CD4-positive, alpha-beta memory T cell (primary cell): ENCODE data around the gene MGST1. TPM values are rescaled to one million over a fixed set of nuclear protein-coding genes. Genes with fewer than 3 reads are reported as not detected.

ENCODE experiments used
- CTCF ChIA-PET: fragments of 350-600 bp; sonication (Branson Sonifier 250); formaldehyde crosslinking; loops from one replicate; lab custom pipeline; 2021; ENCODE audit warnings: inconsistent platforms; ENCODE audit not compliant: partially characterized antibody; lab: Charles Lee
- POLR2A ChIA-PET: fragments of 350-600 bp; sonication (Branson Sonifier 250); formaldehyde crosslinking; loops from one replicate; lab custom pipeline; 2021; ENCODE audit not compliant: partially characterized antibody; lab: Charles Lee
- DNase-seq, 5 donors: peaks; one replicate each; pipeline versions ENCODE4 v3.0.0 to v3.0.0-alpha.2; 2020 to 2022; ENCODE audit warnings: mixed read lengths in 1 of 5
- H3K27ac ChIP-seq: one replicate; pipeline ENCODE4 v1.7.0; 2013; ENCODE audit warnings: low read depth, low read length
- H3K27me3 ChIP-seq: 2 replicates; pipeline ENCODE4 v1.7.0; 2013; ENCODE audit warnings: mild to moderate bottlenecking, low read length, moderate library complexity; ENCODE audit not compliant: insufficient read depth
- H3K36me3 ChIP-seq: 2 replicates; pipeline ENCODE4 v1.7.0; 2013; ENCODE audit warnings: mild to moderate bottlenecking, low read length, moderate library complexity; ENCODE audit not compliant: insufficient read depth
- H3K4me1 ChIP-seq: 2 replicates; pipeline ENCODE4 v1.7.0; 2013; ENCODE audit warnings: mild to moderate bottlenecking, low read length, moderate library complexity; ENCODE audit not compliant: insufficient read depth
- H3K4me3 ChIP-seq, 2 donors: one replicate each; pipeline ENCODE4 v1.7.0; 2013; ENCODE audit warnings: low read length in 2 of 2, mild to moderate bottlenecking in 1 of 2
- H3K9me3 ChIP-seq, 2 donors: one replicate each; pipeline ENCODE4 v1.7.0; 2013; ENCODE audit warnings: low read length in 2 of 2, control low read depth in 1 of 2; ENCODE audit not compliant: control insufficient read depth in 1 of 2
- H3K27ac Mint-ChIP-seq, 7 donors: one replicate each; pipeline ENCODE4 v1.8.0; 2020 to 2021; ENCODE audit warnings: mixed read lengths in 7 of 7, mild to moderate bottlenecking in 6 of 7, inconsistent platforms in 3 of 7, moderate library complexity in 3 of 7
- H3K27me3 Mint-ChIP-seq, 2 donors: one replicate each; pipeline ENCODE4 v1.8.0; 2020 to 2021; ENCODE audit warnings: mixed read lengths in 2 of 2
- H3K36me3 Mint-ChIP-seq, 2 donors: one replicate each; pipeline ENCODE4 v1.8.0; 2020 to 2021; ENCODE audit warnings: mixed read lengths in 2 of 2, inconsistent platforms in 1 of 2, mild to moderate bottlenecking in 1 of 2
- H3K4me1 Mint-ChIP-seq, 4 donors: one replicate each; pipeline ENCODE4 v1.8.0; 2020 to 2021; ENCODE audit warnings: mixed read lengths in 4 of 4, mild to moderate bottlenecking in 1 of 4
- H3K4me3 Mint-ChIP-seq, 8 donors: one replicate each; pipeline ENCODE4 v1.8.0; 2020 to 2021; ENCODE audit warnings: mixed read lengths in 8 of 8, mild to moderate bottlenecking in 7 of 8, moderate library complexity in 6 of 8, inconsistent platforms in 3 of 8
- H3K9me3 Mint-ChIP-seq, 8 donors: one replicate each; pipeline ENCODE4 v1.8.0; 2020 to 2021; ENCODE audit warnings: mixed read lengths in 8 of 8, mild to moderate bottlenecking in 5 of 8, inconsistent platforms in 3 of 8, moderate library complexity in 1 of 8
- intact Hi-C: fragments of 100-400 bp; cut with micrococcal nuclease; formaldehyde crosslinking; loops from one replicate; pipeline ENCODE4 v1.15.1; 2023
- polyA plus RNA-seq, 2 donors: library from polyadenylated mRNA; unstranded; fragments of 300-500 nt; fragmentation: Illumina TruSeq; gene quantifications; one replicate each; pipeline ENCODE4 v1.2.3, GENCODE V29; 2021
- total RNA-seq, 2 experiments: library from RNA; stranded (reverse); gene quantifications; one replicate each; pipeline ENCODE4 v1.2.3, GENCODE V29; 2021

The MGST1 gene
- total and polyA plus RNA-seq, 4 experiments from 2014 or later: 1.2 to 2.3 TPM; not detected in 2

DNA sequence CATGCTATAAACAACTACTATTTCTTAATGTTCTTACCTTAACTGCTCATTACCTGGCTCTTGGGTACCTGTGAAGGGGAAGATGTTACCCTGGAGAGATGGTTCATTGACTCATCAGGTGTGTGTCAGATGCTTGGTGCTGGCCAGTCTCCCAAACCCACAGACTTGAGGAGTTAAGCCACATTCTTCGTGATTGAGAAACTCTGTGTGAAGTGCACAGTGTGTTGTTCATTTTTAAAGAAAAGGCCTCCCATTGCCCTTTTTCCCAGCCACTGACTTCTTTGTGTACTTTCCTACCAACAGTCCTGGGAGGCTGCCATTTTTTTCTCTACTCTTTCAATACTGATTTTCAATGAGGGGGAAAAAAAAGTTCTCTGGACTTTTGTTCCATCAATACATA, 3.2 kb downstream of the MGST1 start:
- H3K4me3 Mint-ChIP-seq: no peak overlapping the region
- H3K36me3 ChIP-seq: no peaks in the 10 kb centered on the region
- no peak overlapping the region for H3K27ac ChIP-seq
- H3K27me3 Mint-ChIP-seq: peaks cover 2% of the 10 kb centered on the region in 2 donors
- peaks cover 0 to 11% (median 3%) of the 10 kb centered on the region in 8 donors for H3K9me3 Mint-ChIP-seq
- no peaks in the 10 kb centered on the region for H3K4me1 ChIP-seq
- ChIA-PET CTCF (no interaction called here), POLR2A (no interaction called here)
- H3K4me1 Mint-ChIP-seq: no peaks in the 10 kb centered on the region
- no peak overlapping the region for H3K4me3 ChIP-seq
- no peak for DNase-seq
- no peaks in the 10 kb centered on the region for H3K9me3 ChIP-seq
- intact Hi-C loops: no loop called here
- no peaks in the 10 kb centered on the region for H3K27me3 ChIP-seq
- H3K27ac Mint-ChIP-seq: no peak overlapping the region
- H3K36me3 Mint-ChIP-seq: no peaks in the 10 kb centered on the region

- no peak for DNase-seq
- CTCF ChIA-PET: no interaction called here
- H3K27me3 ChIP-seq: no peaks in the 10 kb centered on the region
- no peaks in the 10 kb centered on the region for H3K36me3 ChIP-seq
- H3K9me3 ChIP-seq: no peaks in the 10 kb centered on the region
- peaks cover 0 to 5% (median 0%) of the 10 kb centered on the region in 8 donors for H3K9me3 Mint-ChIP-seq
- no peaks in the 10 kb centered on the region for H3K36me3 Mint-ChIP-seq
- POLR2A ChIA-PET: no interaction called here
- H3K4me1 Mint-ChIP-seq: no peaks in the 10 kb centered on the region
- H3K27me3 Mint-ChIP-seq: no peaks in the 10 kb centered on the region
- H3K4me3 Mint-ChIP-seq: no peak overlapping the region
- intact Hi-C loops: no loop called here
- H3K4me1 ChIP-seq: no peaks in the 10 kb centered on the region
- H3K27ac Mint-ChIP-seq: no peak overlapping the region
- no peak overlapping the region for H3K4me3 ChIP-seq
- no peak overlapping the region for H3K27ac ChIP-seq
Measured at GRCh38 chr12:16352481-16352880, 5.0 kb downstream of the MGST1 start.

DNA sequence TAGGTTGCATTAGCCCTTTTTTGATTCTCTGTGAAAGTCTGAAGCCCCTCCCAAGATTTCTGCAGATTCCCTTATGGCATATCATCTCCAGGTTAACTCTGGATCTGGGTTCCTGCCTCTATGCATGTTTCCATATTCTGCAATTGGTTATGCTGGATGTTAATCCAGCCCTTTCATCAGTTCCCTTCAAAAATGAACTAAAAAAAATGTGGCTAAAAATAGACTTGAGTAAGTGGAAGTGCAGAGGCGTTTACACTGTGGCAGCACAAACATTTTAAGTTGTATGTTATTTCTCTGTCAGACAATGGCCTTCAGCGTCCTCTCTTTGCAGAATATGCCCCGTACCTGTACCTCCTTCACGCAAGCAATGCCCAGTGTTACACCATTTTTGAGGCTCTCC, 11.4 kb downstream of the MGST1 start:
- no peaks in the 10 kb centered on the region for H3K27me3 ChIP-seq
- ChIA-PET CTCF (no interaction called here), POLR2A (no interaction called here)
- no peak overlapping the region for H3K4me3 Mint-ChIP-seq
- intact Hi-C loops: no loop called here
- no peak overlapping the region for H3K27ac Mint-ChIP-seq
- no peaks in the 10 kb centered on the region for H3K36me3 Mint-ChIP-seq
- no peak overlapping the region for H3K4me3 ChIP-seq
- H3K36me3 ChIP-seq: no peaks in the 10 kb centered on the region
- no peaks in the 10 kb centered on the region for H3K27me3 Mint-ChIP-seq
- no peaks in the 10 kb centered on the region for H3K4me1 Mint-ChIP-seq
- peaks cover 0 to 9% (median 1%) of the 10 kb centered on the region in 8 donors for H3K9me3 Mint-ChIP-seq
- H3K4me1 ChIP-seq: no peaks in the 10 kb centered on the region
- no peaks in the 10 kb centered on the region for H3K9me3 ChIP-seq
- no peak overlapping the region for H3K27ac ChIP-seq
- no peak for DNase-seq

- no peaks in the 10 kb centered on the region for H3K36me3 Mint-ChIP-seq
- H3K36me3 ChIP-seq: no peaks in the 10 kb centered on the region
- CTCF ChIA-PET: no interaction called here
- no peaks in the 10 kb centered on the region for H3K4me1 Mint-ChIP-seq
- H3K9me3 Mint-ChIP-seq: peaks cover 0 to 9% (median 1%) of the 10 kb centered on the region in 8 donors
- H3K9me3 ChIP-seq: no peaks in the 10 kb centered on the region
- no peak overlapping the region for H3K27ac ChIP-seq
- no peak overlapping the region for H3K4me3 Mint-ChIP-seq
- H3K27ac Mint-ChIP-seq: no peak overlapping the region
- no peak for DNase-seq
- no peaks in the 10 kb centered on the region for H3K27me3 Mint-ChIP-seq
- no peaks in the 10 kb centered on the region for H3K27me3 ChIP-seq
- H3K4me3 ChIP-seq: no peak overlapping the region
- H3K4me1 ChIP-seq: no peaks in the 10 kb centered on the region
- intact Hi-C loops: no loop called here
- POLR2A ChIA-PET: no interaction called here
Measured at GRCh38 chr12:16359512-16360491, 12.4 kb downstream of the MGST1 start.

- intact Hi-C loops: no loop called here
- POLR2A ChIA-PET: no interaction called here
- Histone ChIP-seq H3K9me3 (no peaks in the 10 kb centered on the region), H3K27me3 (no peaks in the 10 kb centered on the region), H3K4me1 (no peaks in the 10 kb centered on the region), H3K27ac (no peak overlapping the region), H3K36me3 (no peaks in the 10 kb centered on the region), H3K4me3 (no peak overlapping the region)
- Mint-ChIP-seq H3K4me3 (no peak overlapping the region), H3K9me3 (peaks cover 0 to 9% (median 1%) of the 10 kb centered on the region in 8 donors), H3K36me3 (no peaks in the 10 kb centered on the region), H3K27ac (no peak overlapping the region), H3K27me3 (no peaks in the 10 kb centered on the region), H3K4me1 (no peaks in the 10 kb centered on the region)
- DNase-seq: no peak
- CTCF ChIA-PET: no interaction called here
Measured at GRCh38 chr12:16361142-16361783, 13.8 kb downstream of the MGST1 start.

DNA sequence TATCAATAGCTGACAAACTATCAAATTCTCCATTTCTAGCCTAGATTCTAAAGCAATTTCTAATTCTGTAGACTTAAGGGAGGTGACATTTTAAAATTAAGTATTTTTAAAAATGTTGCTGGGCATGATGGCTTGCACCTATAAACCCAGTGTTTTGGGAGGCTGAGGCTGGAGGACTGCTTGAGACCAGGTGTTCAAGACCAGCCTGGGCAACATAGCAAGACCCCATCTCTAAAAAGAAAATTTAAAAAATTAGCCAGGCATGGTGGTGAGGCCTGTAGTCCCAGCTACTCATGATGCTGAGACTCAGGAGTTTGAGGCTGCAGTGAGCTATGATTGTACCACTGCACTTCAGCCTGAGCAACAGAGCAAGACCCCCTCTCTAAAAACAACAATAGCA, 15.1 kb downstream of the MGST1 start:
- POLR2A ChIA-PET: no interaction called here
- intact Hi-C loops: no loop called here

GRCh38 chr12:16369156-16369555, 21.7 kb downstream of the MGST1 start:
- Histone ChIP-seq H3K4me3 (no peak overlapping the region), H3K27me3 (no peaks in the 10 kb centered on the region), H3K4me1 (no peaks in the 10 kb centered on the region), H3K27ac (no peak overlapping the region), H3K9me3 (no peaks in the 10 kb centered on the region), H3K36me3 (no peaks in the 10 kb centered on the region)
- Mint-ChIP-seq H3K4me3 (no peak overlapping the region), H3K36me3 (no peaks in the 10 kb centered on the region), H3K27ac (no peak overlapping the region), H3K9me3 (peaks cover 0 to 3% (median 0%) of the 10 kb centered on the region in 8 donors), H3K27me3 (no peaks in the 10 kb centered on the region), H3K4me1 (no peaks in the 10 kb centered on the region)
- intact Hi-C loops: no loop called here
- POLR2A ChIA-PET: no interaction called here
- CTCF ChIA-PET: no interaction called here
- no peak for DNase-seq

More for the DNA sequence above, 15.1 kb downstream of the MGST1 start:
- H3K4me3 ChIP-seq: no peak overlapping the region
- no peaks in the 10 kb centered on the region for H3K36me3 Mint-ChIP-seq
- H3K27ac ChIP-seq: no peak overlapping the region
- H3K4me1 Mint-ChIP-seq: no peaks in the 10 kb centered on the region
- CTCF ChIA-PET: no interaction called here
- H3K27ac Mint-ChIP-seq: no peak overlapping the region
- no peaks in the 10 kb centered on the region for H3K4me1 ChIP-seq
- H3K9me3 Mint-ChIP-seq: peaks cover 0 to 5% (median 1%) of the 10 kb centered on the region in 8 donors
- H3K9me3 ChIP-seq: no peaks in the 10 kb centered on the region
- no peaks in the 10 kb centered on the region for H3K27me3 Mint-ChIP-seq
- H3K27me3 ChIP-seq: no peaks in the 10 kb centered on the region
- no peaks in the 10 kb centered on the region for H3K36me3 ChIP-seq
- no peak overlapping the region for H3K4me3 Mint-ChIP-seq
- DNase-seq: no peak
